ENCODE data around the gene SMIM17. TPM values are rescaled to one million over a fixed set of nuclear protein-coding genes. Genes with fewer than 3 reads are reported as not detected.
A peak's percentile ranks its signal among the peaks of the same experiment; 100 is the strongest.

Gene SMIM17
- total and polyA plus RNA-seq, 4 donors: 0.28 TPM; not detected in 3

GRCh38 chr19:56617531-56617930 is 25.4 kb upstream of the SMIM17 start:
- H3K9me3 ChIP-seq (ENCODE audit: control insufficient read depth in 4 of 4, low read length in 3 of 4): peaks cover 13 to 64% (median 38%) of the 10 kb centered on the region in 4 donors

More at GRCh38 chr19:56617531-56617930, 25.4 kb upstream of the SMIM17 start:
- DNase-seq (ENCODE audit: low spot score): no peak
- H3K4me1 ChIP-seq (ENCODE audit: control insufficient read depth in 4 of 4, insufficient read depth in 4 of 4, low read length in 3 of 4): no peaks in the 10 kb centered on the region
- no peak overlapping the region for H3K9ac ChIP-seq (ENCODE audit: low read depth in 1 of 2, low read length in 2 of 2)
- peak overlapping the region in 1 of 3 donors; percentile 4 for H3K4me3 ChIP-seq (ENCODE audit: low read depth in 1 of 3, low read length in 3 of 3)
- WGBS: 94% methylated on average over 8 of the region's 8 CpGs
- no peak overlapping the region for H3K27ac ChIP-seq (ENCODE audit: low read depth in 1 of 2, low read length in 2 of 2)
- peaks cover 1 to 14% (median 3%) of the 10 kb centered on the region in 4 donors for H3K36me3 ChIP-seq (ENCODE audit: control insufficient read depth in 4 of 4, insufficient read depth in 3 of 4, low read depth in 1 of 4, low read length in 3 of 4)
- H3K27me3 ChIP-seq (ENCODE audit: control insufficient read depth in 4 of 4, insufficient read depth in 4 of 4, low read length in 3 of 4): no peaks in the 10 kb centered on the region
- TF ChIP-seq TAF1 (conservative IDR thresholded peaks at IDR 0.05): no peak
- TF ChIP-seq ZBTB33 (IDR thresholded peaks at IDR 0.05): no peak
- TF ChIP-seq HNF4G (IDR thresholded peaks at IDR 0.05): no peak
- no peak for TF ChIP-seq CTCF (IDR thresholded peaks at IDR 0.05; ENCODE audit: low read depth, low read length, missing input control)
- TF ChIP-seq FOXA2 (IDR thresholded peaks at IDR 0.05): no peak
- no peak for TF ChIP-seq YY1 (IDR thresholded peaks at IDR 0.05)
- no peak for TF ChIP-seq NR2F2 (IDR thresholded peaks at IDR 0.05)
- no peak for TF ChIP-seq RAD21 (IDR thresholded peaks at IDR 0.05)
- TF ChIP-seq SP1 (IDR thresholded peaks at IDR 0.05): no peak
- TF ChIP-seq REST (IDR thresholded peaks at IDR 0.05): no peak
- no peak for TF ChIP-seq MAX (IDR thresholded peaks at IDR 0.05)
- TF ChIP-seq EGR1 (IDR thresholded peaks at IDR 0.05; ENCODE audit: low read depth in 2 of 2): no peak
- no peak for TF ChIP-seq HNF4A (conservative IDR thresholded peaks at IDR 0.05)
- no peak for TF ChIP-seq RXRA (IDR thresholded peaks at IDR 0.05)
- TF ChIP-seq JUND (IDR thresholded peaks at IDR 0.05): no peak
- TF ChIP-seq ATF3 (IDR thresholded peaks at IDR 0.05): no peak
- TF ChIP-seq GABPA (IDR thresholded peaks at IDR 0.05 in 1 of 2, conservative IDR thresholded peaks at IDR 0.05 in 1 of 2): no peak
- TF ChIP-seq FOXA1 (IDR thresholded peaks at IDR 0.05): no peak

Measured in liver (tissue), 9 donors.